GM13976 (cell line): ENCODE measurements around the gene NWD2.
A peak's percentile ranks its signal among the peaks of the same experiment; 100 is the strongest.
"Not testable (repeated sequence)": the region's sequence is repeated elsewhere in the genome, so short reads cannot be mapped to it uniquely, and the experiment has no call there.

Source experiments
- DNase-seq: peaks from one replicate; pipeline ENCODE4 v3.0.0; 2012; ENCODE audit warnings: low spot score
- in situ Hi-C: fragments of 300-500 bp; cut with MboI; formaldehyde crosslinking; loops from one replicate; pipeline ENCODE4 v1.12.0; 2022; ENCODE audit warnings: low sequenced_read_pairs, mixed read lengths, inconsistent platforms; ENCODE audit not compliant: unreplicated experiment
- TF ChIP-seq, protein P1 (sequence below): IDR thresholded peaks from 2 replicates; pipeline ENCODE4 v1.5.1; 2012; ENCODE audit warnings: borderline replicate concordance, mild to moderate bottlenecking; ENCODE audit not compliant: insufficient read depth; ENCODE audit errors: extremely low read depth, missing control alignments, control extremely low read depth

Gene NWD2, protein sequence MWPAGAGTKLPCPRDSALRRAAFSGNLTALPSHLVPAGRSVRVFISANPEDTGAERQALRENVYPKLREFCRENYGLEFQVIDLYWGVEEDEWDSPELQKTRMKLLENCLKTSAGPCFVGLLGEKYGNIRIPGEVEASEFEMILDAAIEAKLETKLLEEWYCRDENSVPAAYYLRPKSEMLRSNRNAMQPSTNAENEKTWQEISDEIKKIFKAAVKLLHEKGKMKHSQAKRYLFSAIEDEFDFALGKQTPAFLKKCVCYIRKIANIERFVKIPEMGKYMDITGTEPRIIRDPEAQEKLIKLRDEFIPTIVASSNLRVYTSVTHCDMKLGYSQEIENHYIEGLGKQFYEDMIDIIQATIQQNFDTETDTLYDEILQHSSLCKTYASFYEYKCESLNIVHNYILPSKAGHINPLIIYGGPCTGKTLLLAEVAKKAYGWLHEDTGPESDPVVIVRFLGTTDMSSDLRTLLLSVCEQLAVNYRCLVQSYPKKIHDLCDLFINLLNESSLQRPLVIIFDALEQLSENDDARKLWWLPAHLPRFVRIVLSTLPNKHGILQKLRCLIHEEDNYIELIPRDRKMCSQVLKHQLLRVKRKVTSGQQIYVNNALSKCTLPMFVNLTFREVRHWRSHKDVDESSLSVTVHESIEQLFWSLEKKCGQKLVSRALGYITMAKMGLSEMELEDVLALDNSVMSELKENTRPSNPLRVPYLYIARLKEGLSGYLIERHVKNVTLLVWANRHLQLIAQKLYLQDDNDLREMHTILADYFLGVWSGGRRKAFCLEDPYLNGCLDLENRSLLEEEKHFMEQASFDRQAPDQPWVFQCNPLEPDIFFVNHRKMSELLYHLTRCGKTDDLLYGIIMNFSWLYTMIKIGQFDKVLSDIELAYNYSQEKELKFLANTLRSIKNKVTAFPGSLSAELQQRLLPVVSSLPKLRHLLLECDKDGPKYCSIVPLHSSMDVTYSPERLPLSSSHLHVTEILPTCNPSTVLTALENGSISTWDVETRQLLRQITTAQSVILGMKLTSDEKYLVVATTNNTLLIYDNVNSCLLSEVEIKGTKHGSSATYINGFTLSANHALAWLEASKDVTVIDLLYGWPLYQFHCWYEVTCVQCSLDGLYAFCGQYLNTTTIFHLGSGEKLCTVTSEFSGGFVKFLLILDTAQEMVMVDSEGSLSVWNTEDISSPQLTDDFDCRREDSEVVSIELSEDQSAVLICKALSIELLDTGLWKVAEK (N-terminal part only)

DNA sequence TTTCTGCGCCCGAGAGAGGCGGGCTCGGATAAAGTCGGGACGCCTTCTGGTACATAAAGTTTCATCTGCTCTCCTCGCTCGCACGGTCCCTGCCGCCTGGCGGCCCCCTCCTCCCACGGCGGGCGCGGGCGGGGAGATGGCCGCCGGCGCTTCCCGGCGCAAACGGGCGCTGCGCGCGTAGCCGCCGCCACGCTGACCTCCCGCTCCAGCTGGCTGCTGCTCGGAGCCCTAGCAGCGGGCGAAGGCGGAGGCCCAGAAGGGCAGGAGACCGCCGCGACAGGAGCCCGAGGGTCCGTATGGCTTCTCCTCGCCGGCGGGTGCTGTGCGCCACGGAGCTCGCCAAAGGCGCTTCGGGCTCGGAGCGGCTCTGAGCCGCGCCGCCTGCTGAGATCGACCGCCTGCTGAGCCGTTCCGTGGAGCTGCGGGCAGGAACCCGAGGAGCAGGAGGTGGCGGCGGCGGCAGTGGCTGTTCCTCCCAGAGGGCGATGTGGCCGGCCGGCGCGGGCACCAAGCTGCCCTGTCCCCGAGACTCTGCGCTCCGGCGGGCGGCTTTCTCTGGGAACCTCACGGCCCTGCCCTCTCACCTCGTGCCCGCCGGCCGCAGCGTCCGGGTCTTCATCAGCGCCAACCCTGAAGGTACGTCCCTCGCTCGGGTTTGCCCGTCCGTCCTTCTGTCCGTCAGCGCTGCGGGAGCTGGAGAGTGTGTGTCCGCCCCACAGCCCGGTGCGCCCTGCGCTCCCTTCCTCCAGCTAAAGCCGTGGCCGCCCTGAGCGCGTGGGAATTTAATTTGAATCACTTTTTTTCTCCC lies at the start of gene NWD2:
TSS of gene NWD2 (plus strand) at position 161 of the 808 bp plus-strand sequence. CDS start at position 486, 325 bp downstream.
- in situ Hi-C loops: no loop called here
- peak; percentile 35 for DNase-seq
- TF ChIP-seq, protein P1, sequence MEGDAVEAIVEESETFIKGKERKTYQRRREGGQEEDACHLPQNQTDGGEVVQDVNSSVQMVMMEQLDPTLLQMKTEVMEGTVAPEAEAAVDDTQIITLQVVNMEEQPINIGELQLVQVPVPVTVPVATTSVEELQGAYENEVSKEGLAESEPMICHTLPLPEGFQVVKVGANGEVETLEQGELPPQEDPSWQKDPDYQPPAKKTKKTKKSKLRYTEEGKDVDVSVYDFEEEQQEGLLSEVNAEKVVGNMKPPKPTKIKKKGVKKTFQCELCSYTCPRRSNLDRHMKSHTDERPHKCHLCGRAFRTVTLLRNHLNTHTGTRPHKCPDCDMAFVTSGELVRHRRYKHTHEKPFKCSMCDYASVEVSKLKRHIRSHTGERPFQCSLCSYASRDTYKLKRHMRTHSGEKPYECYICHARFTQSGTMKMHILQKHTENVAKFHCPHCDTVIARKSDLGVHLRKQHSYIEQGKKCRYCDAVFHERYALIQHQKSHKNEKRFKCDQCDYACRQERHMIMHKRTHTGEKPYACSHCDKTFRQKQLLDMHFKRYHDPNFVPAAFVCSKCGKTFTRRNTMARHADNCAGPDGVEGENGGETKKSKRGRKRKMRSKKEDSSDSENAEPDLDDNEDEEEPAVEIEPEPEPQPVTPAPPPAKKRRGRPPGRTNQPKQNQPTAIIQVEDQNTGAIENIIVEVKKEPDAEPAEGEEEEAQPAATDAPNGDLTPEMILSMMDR: no peak

DNA sequence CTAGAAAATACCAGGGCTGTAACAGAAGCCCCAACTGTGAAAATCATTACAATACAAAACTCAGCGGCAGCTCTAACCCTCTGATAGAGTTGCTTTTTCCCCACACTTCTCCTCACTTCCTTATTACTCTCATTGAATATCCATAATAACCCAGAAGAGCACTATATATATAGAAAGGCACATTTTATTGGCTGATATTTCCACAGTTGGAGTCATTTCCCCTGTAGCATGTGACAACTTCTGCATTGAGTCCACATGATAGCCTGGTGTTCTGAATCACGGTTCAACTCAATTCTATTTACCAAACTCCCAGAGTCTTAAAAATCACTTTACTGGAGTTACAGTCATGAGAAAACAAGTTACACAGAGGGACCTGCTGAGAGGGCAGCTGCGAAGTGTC lies 46.6 kb upstream of the NWD2 start:
- TF ChIP-seq, protein P1: no peak
- no peak for DNase-seq
- in situ Hi-C loops: no loop called here

DNA sequence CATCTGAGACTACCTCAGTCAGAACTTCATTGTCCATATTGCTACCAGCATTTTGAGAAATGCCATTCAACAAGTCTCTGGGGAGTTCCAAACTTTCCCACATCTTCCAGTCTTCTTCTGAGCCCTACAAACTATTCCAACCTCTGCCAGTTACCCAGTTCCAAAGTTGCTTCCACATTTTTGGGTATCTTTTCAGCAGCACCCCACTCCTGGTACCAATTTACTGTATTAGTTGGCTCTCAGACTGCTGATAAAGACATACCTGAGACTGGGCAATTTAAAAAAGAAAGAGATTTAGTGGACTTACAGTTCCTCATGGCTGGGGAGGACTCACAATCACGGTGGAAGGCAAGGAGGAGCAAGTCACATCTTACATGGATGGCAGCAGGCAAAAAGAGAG lies 39.8 kb upstream of the NWD2 start:
- in situ Hi-C loops, DNase-seq: not testable (repeated sequence)

DNA sequence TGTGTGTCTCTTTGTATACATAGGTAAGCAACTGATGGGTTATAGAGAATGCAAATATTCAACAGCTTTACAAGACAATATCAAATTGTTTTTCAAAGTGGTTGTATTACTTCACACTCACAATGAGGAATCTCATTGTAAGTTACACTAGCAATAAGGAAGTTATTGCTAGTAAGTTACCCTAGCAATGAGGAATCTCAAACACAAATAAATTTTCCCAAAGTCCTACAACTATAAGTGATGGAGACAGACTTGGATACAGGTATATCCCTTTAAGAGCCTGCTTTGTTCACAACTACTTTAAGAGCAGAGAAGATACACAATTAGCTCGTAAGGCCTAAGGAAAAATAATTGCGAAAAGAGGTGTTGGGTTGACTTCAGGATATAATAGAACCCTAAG lies 28.3 kb upstream of the NWD2 start:
- DNase-seq: no peak
- in situ Hi-C loops: no loop called here
- TF ChIP-seq, protein P1: no peak

DNA sequence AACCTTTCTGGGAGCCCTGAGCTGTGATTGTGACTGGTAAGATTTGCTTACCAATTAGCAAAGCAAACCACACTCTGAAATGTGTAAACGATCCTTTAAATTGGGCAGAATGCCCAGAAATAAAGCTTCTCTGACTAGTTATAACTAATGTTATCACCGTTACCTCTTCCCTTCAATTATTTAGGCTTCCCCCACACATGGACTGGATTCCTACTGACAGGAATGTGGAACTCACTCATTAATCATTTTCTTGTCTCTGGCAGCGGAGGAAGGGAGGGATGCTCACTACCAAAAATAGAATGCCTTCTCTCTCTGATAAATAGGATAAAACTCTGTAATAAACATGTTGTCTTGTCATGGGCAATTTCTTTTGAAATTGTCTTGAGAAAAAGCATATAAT lies 25.3 kb upstream of the NWD2 start:
- in situ Hi-C loops: no loop called here
- DNase-seq: no peak
- TF ChIP-seq, protein P1: no peak

DNA sequence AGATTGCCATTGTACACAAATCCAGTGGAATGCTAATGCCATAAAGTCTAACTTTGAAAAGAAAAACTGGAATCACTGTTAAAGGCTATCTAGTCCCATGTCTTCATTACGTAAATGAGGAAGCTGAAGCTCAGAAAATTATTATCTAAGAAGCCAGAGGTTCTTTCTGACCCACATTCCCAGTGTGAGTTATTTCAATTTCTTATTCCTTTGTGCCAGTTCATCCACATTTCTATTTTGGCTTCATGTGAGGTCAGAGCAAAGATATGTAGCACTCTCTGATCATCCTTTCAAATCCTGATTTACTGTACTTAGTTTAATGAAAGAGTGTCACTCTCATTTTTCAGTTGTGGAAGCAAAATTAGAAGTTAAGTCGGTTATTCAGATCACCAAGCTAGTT lies 24.6 kb upstream of the NWD2 start:
- in situ Hi-C loops: no loop called here
- TF ChIP-seq, protein P1: no peak
- no peak for DNase-seq
